HEK293 (cell line): Measurements from ENCODE around the gene FRYL.

Experiments used
- CTCF ChIA-PET: fragments of 350-600 bp; formaldehyde crosslinking; extraction: SDS; loops from one replicate; lab custom pipeline; 2021; ENCODE audit warnings: antibody characterized with exemption; lab: Yijun Ruan, JAX
- POLR2A ChIA-PET: fragments of 300-600 bp; formaldehyde crosslinking; extraction: SDS; loops from one replicate; lab custom pipeline; 2020; ENCODE audit warnings: antibody characterized with exemption, inconsistent platforms; lab: Yijun Ruan, JAX
- H3K27ac ChIP-seq: fragments of 200-500 bp; sonication (Bioruptor generic); 2 replicates; pipeline ENCODE4 v1.5.1; 2014; ENCODE audit warnings: low read depth, low read length, control low read depth, inconsistent platforms; ENCODE audit errors: extremely low read depth
- H3K36me3 ChIP-seq, 2 experiments: fragments of 200-500 bp in 1 of 2; sonication (Bioruptor generic) in 1 of 2; 1 replicate in 1 of 2; 2 replicates in 1 of 2; pipeline ENCODE4 v1.5.1; 2014 to 2017; ENCODE audit warnings: inconsistent platforms in 2 of 2, low read length in 2 of 2; ENCODE audit not compliant: control insufficient read depth in 2 of 2, insufficient read depth in 1 of 2
- H3K4me1 ChIP-seq: fragments of 200-500 bp; sonication (Bioruptor generic); 2 replicates; pipeline ENCODE4 v1.5.1; 2014; ENCODE audit warnings: mild to moderate bottlenecking, low read length, inconsistent platforms; ENCODE audit not compliant: control insufficient read depth, insufficient read depth
- H3K4me3 ChIP-seq: 2 replicates; pipeline ENCODE4 v1.5.1; 2011; ENCODE audit warnings: low read depth, mild to moderate bottlenecking, control low read depth, low read length, moderate library complexity
- H3K9me3 ChIP-seq: fragments of 200-500 bp; sonication (Bioruptor generic); 2 replicates; pipeline ENCODE4 v1.5.1; 2014; ENCODE audit warnings: low read depth, low read length, inconsistent platforms; ENCODE audit not compliant: control insufficient read depth, insufficient read depth
- BCL11A ChIP-seq: fragments of 450-650 bp; formaldehyde crosslinking; IDR thresholded peaks from 2 replicates; pipeline ENCODE4 v1.5.1; 2016; ENCODE audit warnings: low read depth, missing biosample characterization, missing genetic modification characterization
- BCL11B ChIP-seq: fragments of 450-650 bp; formaldehyde crosslinking; IDR thresholded peaks from 2 replicates; pipeline ENCODE4 v1.5.1; 2016; ENCODE audit warnings: low read depth, missing biosample characterization, missing genetic modification characterization
- EGR2 ChIP-seq: fragments of 450-650 bp; formaldehyde crosslinking; IDR thresholded peaks from 2 replicates; pipeline ENCODE4 v1.5.1; 2016; ENCODE audit warnings: low read depth, missing biosample characterization, missing genetic modification characterization
- ZNF10 ChIP-seq: fragments of 450-650 bp; formaldehyde crosslinking; IDR thresholded peaks from 2 replicates; pipeline ENCODE4 v1.5.1; 2017; ENCODE audit warnings: missing biosample characterization, missing genetic modification characterization
- ZNF112 ChIP-seq: fragments of 450-650 bp; formaldehyde crosslinking; IDR thresholded peaks from 2 replicates; pipeline ENCODE4 v1.5.0; 2017; ENCODE audit warnings: missing biosample characterization, missing genetic modification characterization
- ZNF184 ChIP-seq: fragments of 450-650 bp; IDR thresholded peaks from 2 replicates; pipeline ENCODE4 v1.5.1; 2018; ENCODE audit warnings: missing biosample characterization, mild to moderate bottlenecking, missing genetic modification characterization
- ZNF24 ChIP-seq: fragments of 450-650 bp; formaldehyde crosslinking; IDR thresholded peaks from 2 replicates; pipeline ENCODE4 v1.5.1; 2016; ENCODE audit warnings: missing biosample characterization, missing genetic modification characterization
- ZNF311 ChIP-seq: fragments of 450-650 bp; formaldehyde crosslinking; IDR thresholded peaks from 2 replicates; pipeline ENCODE4 v1.5.1; 2017; ENCODE audit warnings: missing biosample characterization, missing genetic modification characterization, borderline replicate concordance
- ZNF394 ChIP-seq: fragments of 450-650 bp; formaldehyde crosslinking; IDR thresholded peaks from 2 replicates; pipeline ENCODE4 v1.5.1; 2016; ENCODE audit warnings: missing biosample characterization, missing genetic modification characterization, mild to moderate bottlenecking, moderate library complexity, borderline replicate concordance
- ZNF510 ChIP-seq: fragments of 450-650 bp; formaldehyde crosslinking; IDR thresholded peaks from 2 replicates; pipeline ENCODE4 v1.5.1; 2018; ENCODE audit warnings: mild to moderate bottlenecking, missing genetic modification characterization, missing biosample characterization; ENCODE audit not compliant: insufficient replicate concordance
- ZNF558 ChIP-seq: fragments of 450-650 bp; formaldehyde crosslinking; IDR thresholded peaks from 2 replicates; pipeline ENCODE4 v1.5.1; 2016; ENCODE audit warnings: missing biosample characterization, missing genetic modification characterization
- ZNF560 ChIP-seq: fragments of 450-650 bp; formaldehyde crosslinking; IDR thresholded peaks from 2 replicates; pipeline ENCODE4 v1.5.1; 2017; ENCODE audit warnings: missing biosample characterization, missing genetic modification characterization, borderline replicate concordance
- ZNF660 ChIP-seq: fragments of 450-650 bp; IDR thresholded peaks from 2 replicates; pipeline ENCODE4 v1.5.1; 2018; ENCODE audit warnings: missing biosample characterization, mild to moderate bottlenecking, missing genetic modification characterization
- ZNF707 ChIP-seq: fragments of 450-650 bp; formaldehyde crosslinking; IDR thresholded peaks from 2 replicates; pipeline ENCODE4 v1.5.1; 2016; ENCODE audit warnings: missing biosample characterization, missing genetic modification characterization
- TF ChIP-seq, protein P1 (sequence below): fragments of 450-650 bp; IDR thresholded peaks from 2 replicates; pipeline ENCODE4 v1.5.1; 2018; ENCODE audit warnings: missing biosample characterization, mild to moderate bottlenecking, missing genetic modification characterization
- TF ChIP-seq, protein P2 (sequence below): fragments of 450-650 bp; formaldehyde crosslinking; IDR thresholded peaks from 2 replicates; pipeline ENCODE4 v1.5.1; 2017; ENCODE audit warnings: missing biosample characterization, missing genetic modification characterization
- TF ChIP-seq, protein P3 (sequence below): fragments of 450-650 bp; formaldehyde crosslinking; IDR thresholded peaks from 2 replicates; pipeline ENCODE4 v1.5.1; 2016; ENCODE audit warnings: missing biosample characterization, missing genetic modification characterization
- TF ChIP-seq, protein P4 (sequence below): fragments of 450-650 bp; formaldehyde crosslinking; IDR thresholded peaks from 2 replicates; pipeline ENCODE4 v1.5.1; 2016; ENCODE audit warnings: missing biosample characterization, missing genetic modification characterization
- TF ChIP-seq, protein P5 (sequence below): fragments of 450-650 bp; formaldehyde crosslinking; IDR thresholded peaks from 2 replicates; pipeline ENCODE4 v1.5.0; 2017; ENCODE audit warnings: missing biosample characterization, missing genetic modification characterization, borderline replicate concordance
- TF ChIP-seq, protein P6 (sequence below): fragments of 450-650 bp; formaldehyde crosslinking; IDR thresholded peaks from 2 replicates; pipeline ENCODE4 v1.5.1; 2016; ENCODE audit warnings: missing biosample characterization, missing genetic modification characterization
- TF ChIP-seq, protein P7 (sequence below): fragments of 450-650 bp; formaldehyde crosslinking; conservative IDR thresholded peaks from 2 replicates; pipeline ENCODE4 v1.5.1; 2016; ENCODE audit warnings: low read depth, missing biosample characterization, missing genetic modification characterization

Gene FRYL

DNA sequence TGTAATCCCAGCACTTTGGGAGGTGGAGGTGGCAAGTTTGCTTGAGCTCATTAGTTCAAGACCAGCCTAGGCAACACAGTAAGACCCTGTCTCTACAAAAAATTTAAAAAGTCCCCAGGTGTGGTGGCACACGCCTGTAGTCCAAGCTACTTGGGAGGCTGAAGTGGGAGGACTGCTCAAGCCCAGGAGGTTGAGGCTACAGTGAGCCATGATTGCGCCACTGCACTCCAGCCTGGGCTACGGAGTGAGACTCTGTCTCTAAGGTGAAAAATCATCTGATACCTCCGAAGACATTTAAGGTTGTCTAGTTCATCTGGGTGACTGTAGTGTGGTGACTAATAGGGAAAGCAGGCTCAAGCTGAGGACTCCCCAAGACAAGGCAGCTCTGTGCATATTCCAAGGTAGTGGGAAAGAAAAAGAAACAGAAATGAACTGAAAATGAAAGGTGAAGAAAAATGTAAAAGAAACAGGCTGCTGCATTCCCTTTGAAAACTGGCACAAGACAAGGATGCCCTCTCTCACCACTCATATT is 23.3 kb downstream of the FRYL start:
- TF ChIP-seq, protein P1, sequence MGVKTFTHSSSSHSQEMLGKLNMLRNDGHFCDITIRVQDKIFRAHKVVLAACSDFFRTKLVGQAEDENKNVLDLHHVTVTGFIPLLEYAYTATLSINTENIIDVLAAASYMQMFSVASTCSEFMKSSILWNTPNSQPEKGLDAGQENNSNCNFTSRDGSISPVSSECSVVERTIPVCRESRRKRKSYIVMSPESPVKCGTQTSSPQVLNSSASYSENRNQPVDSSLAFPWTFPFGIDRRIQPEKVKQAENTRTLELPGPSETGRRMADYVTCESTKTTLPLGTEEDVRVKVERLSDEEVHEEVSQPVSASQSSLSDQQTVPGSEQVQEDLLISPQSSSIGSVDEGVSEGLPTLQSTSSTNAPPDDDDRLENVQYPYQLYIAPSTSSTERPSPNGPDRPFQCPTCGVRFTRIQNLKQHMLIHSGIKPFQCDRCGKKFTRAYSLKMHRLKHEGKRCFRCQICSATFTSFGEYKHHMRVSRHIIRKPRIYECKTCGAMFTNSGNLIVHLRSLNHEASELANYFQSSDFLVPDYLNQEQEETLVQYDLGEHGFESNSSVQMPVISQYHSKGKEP (tag by site-specific recombination): no peak
- TF ChIP-seq EGR2 (tag by site-specific recombination): no peak
- TF ChIP-seq ZNF24 (tag by site-specific recombination): no peak
- TF ChIP-seq, protein P2, sequence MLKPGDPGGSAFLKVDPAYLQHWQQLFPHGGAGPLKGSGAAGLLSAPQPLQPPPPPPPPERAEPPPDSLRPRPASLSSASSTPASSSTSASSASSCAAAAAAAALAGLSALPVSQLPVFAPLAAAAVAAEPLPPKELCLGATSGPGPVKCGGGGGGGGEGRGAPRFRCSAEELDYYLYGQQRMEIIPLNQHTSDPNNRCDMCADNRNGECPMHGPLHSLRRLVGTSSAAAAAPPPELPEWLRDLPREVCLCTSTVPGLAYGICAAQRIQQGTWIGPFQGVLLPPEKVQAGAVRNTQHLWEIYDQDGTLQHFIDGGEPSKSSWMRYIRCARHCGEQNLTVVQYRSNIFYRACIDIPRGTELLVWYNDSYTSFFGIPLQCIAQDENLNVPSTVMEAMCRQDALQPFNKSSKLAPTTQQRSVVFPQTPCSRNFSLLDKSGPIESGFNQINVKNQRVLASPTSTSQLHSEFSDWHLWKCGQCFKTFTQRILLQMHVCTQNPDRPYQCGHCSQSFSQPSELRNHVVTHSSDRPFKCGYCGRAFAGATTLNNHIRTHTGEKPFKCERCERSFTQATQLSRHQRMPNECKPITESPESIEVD (tag by site-specific recombination): no peak
- TF ChIP-seq, protein P3, sequence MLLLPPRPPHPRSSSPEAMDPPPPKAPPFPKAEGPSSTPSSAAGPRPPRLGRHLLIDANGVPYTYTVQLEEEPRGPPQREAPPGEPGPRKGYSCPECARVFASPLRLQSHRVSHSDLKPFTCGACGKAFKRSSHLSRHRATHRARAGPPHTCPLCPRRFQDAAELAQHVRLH (tag by site-specific recombination): no peak
- TF ChIP-seq, protein P4, sequence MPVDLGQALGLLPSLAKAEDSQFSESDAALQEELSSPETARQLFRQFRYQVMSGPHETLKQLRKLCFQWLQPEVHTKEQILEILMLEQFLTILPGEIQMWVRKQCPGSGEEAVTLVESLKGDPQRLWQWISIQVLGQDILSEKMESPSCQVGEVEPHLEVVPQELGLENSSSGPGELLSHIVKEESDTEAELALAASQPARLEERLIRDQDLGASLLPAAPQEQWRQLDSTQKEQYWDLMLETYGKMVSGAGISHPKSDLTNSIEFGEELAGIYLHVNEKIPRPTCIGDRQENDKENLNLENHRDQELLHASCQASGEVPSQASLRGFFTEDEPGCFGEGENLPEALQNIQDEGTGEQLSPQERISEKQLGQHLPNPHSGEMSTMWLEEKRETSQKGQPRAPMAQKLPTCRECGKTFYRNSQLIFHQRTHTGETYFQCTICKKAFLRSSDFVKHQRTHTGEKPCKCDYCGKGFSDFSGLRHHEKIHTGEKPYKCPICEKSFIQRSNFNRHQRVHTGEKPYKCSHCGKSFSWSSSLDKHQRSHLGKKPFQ (tag by site-specific recombination): no peak
- no peak for TF ChIP-seq ZNF558 (tag by site-specific recombination)
- TF ChIP-seq BCL11B: no peak
- no peak for TF ChIP-seq ZNF560 (tag by site-specific recombination)
- TF ChIP-seq, protein P5, sequence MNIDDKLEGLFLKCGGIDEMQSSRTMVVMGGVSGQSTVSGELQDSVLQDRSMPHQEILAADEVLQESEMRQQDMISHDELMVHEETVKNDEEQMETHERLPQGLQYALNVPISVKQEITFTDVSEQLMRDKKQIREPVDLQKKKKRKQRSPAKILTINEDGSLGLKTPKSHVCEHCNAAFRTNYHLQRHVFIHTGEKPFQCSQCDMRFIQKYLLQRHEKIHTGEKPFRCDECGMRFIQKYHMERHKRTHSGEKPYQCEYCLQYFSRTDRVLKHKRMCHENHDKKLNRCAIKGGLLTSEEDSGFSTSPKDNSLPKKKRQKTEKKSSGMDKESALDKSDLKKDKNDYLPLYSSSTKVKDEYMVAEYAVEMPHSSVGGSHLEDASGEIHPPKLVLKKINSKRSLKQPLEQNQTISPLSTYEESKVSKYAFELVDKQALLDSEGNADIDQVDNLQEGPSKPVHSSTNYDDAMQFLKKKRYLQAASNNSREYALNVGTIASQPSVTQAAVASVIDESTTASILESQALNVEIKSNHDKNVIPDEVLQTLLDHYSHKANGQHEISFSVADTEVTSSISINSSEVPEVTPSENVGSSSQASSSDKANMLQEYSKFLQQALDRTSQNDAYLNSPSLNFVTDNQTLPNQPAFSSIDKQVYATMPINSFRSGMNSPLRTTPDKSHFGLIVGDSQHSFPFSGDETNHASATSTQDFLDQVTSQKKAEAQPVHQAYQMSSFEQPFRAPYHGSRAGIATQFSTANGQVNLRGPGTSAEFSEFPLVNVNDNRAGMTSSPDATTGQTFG (tag by site-specific recombination): no peak
- TF ChIP-seq ZNF10 (tag by site-specific recombination): no peak
- Histone ChIP-seq H3K27ac (no peak overlapping the region), H3K9me3 (no peaks in the 10 kb centered on the region), H3K36me3 (no peaks in the 10 kb centered on the region), H3K4me1 (no peaks in the 10 kb centered on the region), H3K4me3 (no peak overlapping the region)
- ChIA-PET POLR2A (no interaction called here), CTCF (no interaction called here)

DNA sequence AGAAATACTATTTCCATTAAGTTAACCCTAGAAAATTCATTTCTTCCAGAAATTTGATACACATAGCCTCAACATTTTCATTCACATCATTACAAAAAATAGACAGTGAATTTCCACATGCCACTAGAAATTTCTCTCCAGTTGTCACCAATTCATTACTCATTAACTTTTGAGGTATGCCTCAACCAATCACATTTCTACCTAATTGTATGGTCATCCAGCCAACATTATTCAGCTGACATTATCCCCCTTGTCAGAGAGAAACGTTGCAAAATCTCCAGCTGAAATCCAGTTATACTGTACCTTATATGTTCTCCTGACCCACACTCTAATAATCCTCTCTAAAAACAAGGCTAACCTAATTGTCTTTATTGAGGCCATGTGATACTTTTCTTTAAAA is 24.8 kb downstream of the FRYL start:
- ChIA-PET POLR2A (no interaction called here), CTCF (no interaction called here)
- H3K4me1 ChIP-seq: no peaks in the 10 kb centered on the region
- H3K36me3 ChIP-seq: no peaks in the 10 kb centered on the region
- H3K4me3 ChIP-seq: no peak overlapping the region
- H3K27ac ChIP-seq: no peak overlapping the region
- no peaks in the 10 kb centered on the region for H3K9me3 ChIP-seq
- no peak for TF ChIP-seq ZNF510
- no peak for TF ChIP-seq ZNF558 (tag by site-specific recombination)
- no peak for TF ChIP-seq ZNF184 (tag by site-specific recombination)
- TF ChIP-seq ZNF112: no peak
- TF ChIP-seq BCL11A (tag by site-specific recombination): no peak
- TF ChIP-seq ZNF311 (tag by site-specific recombination): no peak
- TF ChIP-seq ZNF660 (tag by site-specific recombination): no peak
- TF ChIP-seq, protein P6, sequence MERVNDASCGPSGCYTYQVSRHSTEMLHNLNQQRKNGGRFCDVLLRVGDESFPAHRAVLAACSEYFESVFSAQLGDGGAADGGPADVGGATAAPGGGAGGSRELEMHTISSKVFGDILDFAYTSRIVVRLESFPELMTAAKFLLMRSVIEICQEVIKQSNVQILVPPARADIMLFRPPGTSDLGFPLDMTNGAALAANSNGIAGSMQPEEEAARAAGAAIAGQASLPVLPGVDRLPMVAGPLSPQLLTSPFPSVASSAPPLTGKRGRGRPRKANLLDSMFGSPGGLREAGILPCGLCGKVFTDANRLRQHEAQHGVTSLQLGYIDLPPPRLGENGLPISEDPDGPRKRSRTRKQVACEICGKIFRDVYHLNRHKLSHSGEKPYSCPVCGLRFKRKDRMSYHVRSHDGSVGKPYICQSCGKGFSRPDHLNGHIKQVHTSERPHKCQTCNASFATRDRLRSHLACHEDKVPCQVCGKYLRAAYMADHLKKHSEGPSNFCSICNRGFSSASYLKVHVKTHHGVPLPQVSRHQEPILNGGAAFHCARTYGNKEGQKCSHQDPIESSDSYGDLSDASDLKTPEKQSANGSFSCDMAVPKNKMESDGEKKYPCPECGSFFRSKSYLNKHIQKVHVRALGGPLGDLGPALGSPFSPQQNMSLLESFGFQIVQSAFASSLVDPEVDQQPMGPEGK: no peak
- no peak for TF ChIP-seq ZNF394 (tag by site-specific recombination)
- no peak for TF ChIP-seq ZNF707
- TF ChIP-seq, protein P7, sequence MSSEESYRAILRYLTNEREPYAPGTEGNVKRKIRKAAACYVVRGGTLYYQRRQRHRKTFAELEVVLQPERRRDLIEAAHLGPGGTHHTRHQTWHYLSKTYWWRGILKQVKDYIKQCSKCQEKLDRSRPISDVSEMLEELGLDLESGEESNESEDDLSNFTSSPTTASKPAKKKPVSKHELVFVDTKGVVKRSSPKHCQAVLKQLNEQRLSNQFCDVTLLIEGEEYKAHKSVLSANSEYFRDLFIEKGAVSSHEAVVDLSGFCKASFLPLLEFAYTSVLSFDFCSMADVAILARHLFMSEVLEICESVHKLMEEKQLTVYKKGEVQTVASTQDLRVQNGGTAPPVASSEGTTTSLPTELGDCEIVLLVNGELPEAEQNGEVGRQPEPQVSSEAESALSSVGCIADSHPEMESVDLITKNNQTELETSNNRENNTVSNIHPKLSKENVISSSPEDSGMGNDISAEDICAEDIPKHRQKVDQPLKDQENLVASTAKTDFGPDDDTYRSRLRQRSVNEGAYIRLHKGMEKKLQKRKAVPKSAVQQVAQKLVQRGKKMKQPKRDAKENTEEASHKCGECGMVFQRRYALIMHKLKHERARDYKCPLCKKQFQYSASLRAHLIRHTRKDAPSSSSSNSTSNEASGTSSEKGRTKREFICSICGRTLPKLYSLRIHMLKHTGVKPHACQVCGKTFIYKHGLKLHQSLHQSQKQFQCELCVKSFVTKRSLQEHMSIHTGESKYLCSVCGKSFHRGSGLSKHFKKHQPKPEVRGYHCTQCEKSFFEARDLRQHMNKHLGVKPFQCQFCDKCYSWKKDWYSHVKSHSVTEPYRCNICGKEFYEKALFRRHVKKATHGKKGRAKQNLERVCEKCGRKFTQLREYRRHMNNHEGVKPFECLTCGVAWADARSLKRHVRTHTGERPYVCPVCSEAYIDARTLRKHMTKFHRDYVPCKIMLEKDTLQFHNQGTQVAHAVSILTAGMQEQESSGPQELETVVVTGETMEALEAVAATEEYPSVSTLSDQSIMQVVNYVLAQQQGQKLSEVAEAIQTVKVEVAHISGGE (tag by site-specific recombination): no peak
